Mesendoderm (in vitro differentiated cells): Measurements from ENCODE around the gene RPS19.
"Not testable (repeated sequence)": the region's sequence is repeated elsewhere in the genome, so short reads cannot be mapped to it uniquely, and the experiment has no call there.

Experiments
- DNase-seq: peaks from one replicate; pipeline ENCODE4 v3.0.0; 2013
- H2AK5ac ChIP-seq: 2 replicates; pipeline ENCODE4 v1.6.1; 2013; ENCODE audit warnings: low read length, inconsistent platforms
- H2BK120ac ChIP-seq: 2 replicates; pipeline ENCODE4 v1.6.1; 2013; ENCODE audit warnings: low read depth, mild to moderate bottlenecking, low read length, moderate library complexity, mixed read lengths
- H2BK15ac ChIP-seq: replicated peaks from 2 replicates; pipeline ENCODE4 v1.6.1; 2013; ENCODE audit warnings: low read depth, mild to moderate bottlenecking, moderate library complexity
- H2BK5ac ChIP-seq: 2 replicates; pipeline ENCODE4 v1.6.1; 2013; ENCODE audit warnings: low read length, inconsistent platforms
- H3K18ac ChIP-seq: 2 replicates; pipeline ENCODE4 v1.6.1; 2013; ENCODE audit warnings: mild to moderate bottlenecking, low read length, mixed read lengths
- H3K23ac ChIP-seq: one replicate; pipeline ENCODE4 v1.6.1; 2013; ENCODE audit warnings: low read length
- H3K27ac ChIP-seq: 2 replicates; pipeline ENCODE4 v1.5.1; 2013; ENCODE audit warnings: low read depth, mild to moderate bottlenecking, inconsistent platforms, low read length, moderate library complexity
- H3K27me3 ChIP-seq: 2 replicates; pipeline ENCODE4 v1.6.1; 2013; ENCODE audit warnings: low read length, control low read depth, mild to moderate bottlenecking, inconsistent platforms; ENCODE audit not compliant: insufficient read depth, poor library complexity
- H3K36me3 ChIP-seq: 2 replicates; pipeline ENCODE4 v1.6.1; 2013; ENCODE audit warnings: low read length, inconsistent platforms; ENCODE audit not compliant: control insufficient read depth, insufficient read depth
- H3K4ac ChIP-seq: one replicate; pipeline ENCODE4 v1.6.1; 2013; ENCODE audit warnings: low read depth, mild to moderate bottlenecking, low read length, moderate library complexity
- H3K4me1 ChIP-seq: 2 replicates; pipeline ENCODE4 v1.6.1; 2013; ENCODE audit warnings: low read depth, low read length, inconsistent platforms; ENCODE audit not compliant: control insufficient read depth
- H3K4me2 ChIP-seq: 2 replicates; pipeline ENCODE4 v1.6.1; 2013; ENCODE audit warnings: low read length
- H3K4me3 ChIP-seq: 2 replicates; pipeline ENCODE4 v1.5.1; 2013; ENCODE audit warnings: mild to moderate bottlenecking, low read length
- H3K56ac ChIP-seq: one replicate; pipeline ENCODE4 v1.6.1; 2013; ENCODE audit warnings: low read length
- H3K79me1 ChIP-seq: 2 replicates; pipeline ENCODE4 v1.6.1; 2013; ENCODE audit warnings: low read length, inconsistent platforms
- H3K79me2 ChIP-seq: 2 replicates; pipeline ENCODE4 v1.6.1; 2013; ENCODE audit warnings: mild to moderate bottlenecking, low read length; ENCODE audit not compliant: control insufficient read depth, insufficient read depth
- H3K9ac ChIP-seq: 2 replicates; pipeline ENCODE4 v1.6.1; 2013; ENCODE audit warnings: low read length, inconsistent platforms
- H4K5ac ChIP-seq: one replicate; pipeline ENCODE4 v1.6.1; 2013; ENCODE audit warnings: low read length
- H4K8ac ChIP-seq: one replicate; pipeline ENCODE4 v1.6.1; 2013; ENCODE audit warnings: low read depth, mild to moderate bottlenecking, control low read depth, low read length, moderate library complexity
- WGBS: extraction: QIAGEN DNeasy Blood & Tissue Kit; methylation state at CpG from one replicate; pipeline ENCODE4 v1.1.7; 2013; ENCODE audit warnings: low lambda C conversion rate, missing lambda C conversion rate; ENCODE audit not compliant: insufficient coverage; ENCODE audit errors: extremely low coverage; 5-methylcytosine and 5-hydroxymethylcytosine counted together

The RPS19 gene

DNA sequence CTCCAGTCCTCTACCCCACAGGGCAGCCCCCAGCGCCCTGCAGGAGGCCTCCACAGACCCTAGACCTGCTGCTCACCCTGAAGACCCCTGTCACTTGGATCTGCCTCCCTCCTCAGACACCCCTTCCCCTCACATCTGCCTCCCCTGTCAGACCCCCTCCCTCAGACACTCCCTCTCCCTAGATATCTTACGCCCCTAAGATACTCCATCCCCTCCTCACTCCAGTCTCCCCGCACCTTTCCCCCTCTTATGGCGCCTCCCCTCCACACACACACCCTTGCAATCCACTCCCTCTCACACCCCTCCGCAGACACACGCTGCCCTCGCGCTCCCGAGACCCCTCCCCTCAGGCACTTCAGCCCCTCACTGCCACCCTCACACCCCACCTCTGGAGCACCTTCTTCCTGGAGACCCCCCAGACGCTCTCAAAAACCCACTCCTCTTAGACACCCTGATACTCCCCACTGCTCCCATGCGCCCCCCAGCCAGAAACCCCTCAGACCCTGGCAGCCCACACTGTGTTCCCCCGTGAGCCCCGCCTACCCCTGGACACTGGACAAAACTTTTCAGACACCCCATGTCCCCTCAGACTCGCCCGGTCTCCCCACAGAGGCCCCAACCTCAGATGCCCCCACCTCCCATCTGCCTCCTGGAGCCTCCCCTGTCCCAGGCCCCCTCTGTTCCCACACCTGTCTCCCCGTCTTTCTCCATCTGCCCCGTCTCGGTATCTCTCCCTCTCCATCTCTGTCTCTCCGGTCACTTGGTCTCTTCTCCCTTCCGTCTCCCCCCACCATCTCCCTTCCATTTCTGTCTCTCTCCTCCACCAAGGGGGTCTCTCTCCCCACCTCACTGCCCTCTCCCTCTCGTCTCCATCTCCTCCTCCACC lies 53.7 kb downstream of the RPS19 start:
- Histone ChIP-seq H3K4me2 (no peak overlapping the region), H3K4me3 (no peak overlapping the region), H3K4me1 (no peaks in the 10 kb centered on the region), H2BK120ac (no peak overlapping the region), H2BK5ac (no peak overlapping the region), H3K9ac (no peak overlapping the region), H3K18ac (no peak overlapping the region), H3K79me1 (no peaks in the 10 kb centered on the region), H3K36me3 (no peaks in the 10 kb centered on the region), H4K5ac (no peak overlapping the region), H2BK15ac (no peak overlapping the region), H3K79me2 (no peaks in the 10 kb centered on the region), H3K56ac (no peak overlapping the region), H3K27me3 (peaks cover 44% of the 10 kb centered on the region), H3K27ac (no peak overlapping the region), H3K23ac (no peak overlapping the region), H2AK5ac (no peak overlapping the region), H3K4ac (no peak overlapping the region), H4K8ac (no peak overlapping the region)
- no CpG with 5 or more reads among the region's 21 CpGs for WGBS
- no peak for DNase-seq

GRCh38 chr19:41914424-41914834 lies 54.4 kb downstream of the RPS19 start:
- H4K8ac ChIP-seq, H3K4ac ChIP-seq, H3K27ac ChIP-seq, H3K79me1 ChIP-seq, H3K23ac ChIP-seq, H3K9ac ChIP-seq, H3K4me2 ChIP-seq, H3K4me3 ChIP-seq, H3K18ac ChIP-seq, H2BK120ac ChIP-seq, H3K56ac ChIP-seq, DNase-seq, H2AK5ac ChIP-seq, H2BK15ac ChIP-seq, H4K5ac ChIP-seq, H3K79me2 ChIP-seq, H3K36me3 ChIP-seq, H2BK5ac ChIP-seq, H3K4me1 ChIP-seq: not testable (repeated sequence)
- WGBS: no CpG with 5 or more reads among the region's 5 CpGs
- H3K27me3 ChIP-seq: peaks cover 44% of the 10 kb centered on the region

- Histone ChIP-seq H3K79me2 (no peaks in the 10 kb centered on the region), H3K18ac (no peak overlapping the region), H4K5ac (no peak overlapping the region), H3K56ac (no peak overlapping the region), H2BK5ac (no peak overlapping the region), H3K9ac (no peak overlapping the region), H3K27me3 (peaks cover 44% of the 10 kb centered on the region), H3K4ac (no peak overlapping the region), H2AK5ac (no peak overlapping the region), H3K27ac (no peak overlapping the region), H3K4me3 (no peak overlapping the region), H3K23ac (peak overlapping the region; percentile 68), H2BK15ac (no peak overlapping the region), H3K79me1 (no peaks in the 10 kb centered on the region), H2BK120ac (no peak overlapping the region), H3K4me2 (no peak overlapping the region), H3K36me3 (no peaks in the 10 kb centered on the region), H4K8ac (no peak overlapping the region), H3K4me1 (no peaks in the 10 kb centered on the region)
- no peak for DNase-seq
- no CpG with 5 or more reads among the region's 38 CpGs for WGBS
Measured at GRCh38 chr19:41915021-41915775, 55.1 kb downstream of the RPS19 start.

DNA sequence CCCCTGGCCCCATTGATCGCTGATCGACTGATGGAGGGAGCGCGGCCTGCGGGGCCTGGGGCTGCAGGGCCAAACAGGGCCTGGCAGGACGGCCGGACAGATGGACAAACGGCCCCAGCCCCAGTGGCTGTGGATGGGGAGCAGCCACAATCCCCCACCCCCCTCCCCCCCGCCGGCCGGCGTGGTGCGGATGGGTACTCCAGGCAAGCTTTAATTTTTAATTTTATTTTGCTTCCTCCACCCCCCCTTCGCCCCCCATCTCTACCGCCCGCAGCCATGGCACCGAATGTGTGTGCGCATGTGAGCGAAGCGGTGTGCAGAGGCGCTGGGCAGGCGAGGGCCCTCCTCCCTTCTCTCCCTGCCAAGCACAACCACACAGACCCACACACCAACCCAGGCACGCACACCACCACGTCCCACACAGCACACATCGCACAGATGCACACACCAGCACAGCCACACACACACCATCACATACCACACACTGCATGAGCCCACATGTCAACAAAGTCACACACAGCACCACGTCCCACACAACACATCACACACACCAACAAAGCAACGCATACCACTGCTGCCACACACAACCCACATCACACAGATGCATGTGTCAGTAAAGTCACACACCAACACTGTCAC lies 55.8 kb downstream of the RPS19 start:
- Histone ChIP-seq H3K4me2 (no peak overlapping the region), H3K4ac (no peak overlapping the region), H3K79me2 (no peaks in the 10 kb centered on the region), H3K79me1 (no peaks in the 10 kb centered on the region), H3K36me3 (no peaks in the 10 kb centered on the region), H4K8ac (no peak overlapping the region), H3K27ac (no peak overlapping the region), H3K4me3 (no peak overlapping the region), H3K27me3 (peaks cover 49% of the 10 kb centered on the region), H2BK5ac (no peak overlapping the region), H4K5ac (no peak overlapping the region), H3K23ac (no peak overlapping the region), H2BK15ac (no peak overlapping the region), H2BK120ac (no peak overlapping the region), H3K18ac (no peak overlapping the region), H3K9ac (no peak overlapping the region), H3K56ac (no peak overlapping the region), H2AK5ac (no peak overlapping the region), H3K4me1 (no peaks in the 10 kb centered on the region)
- no CpG with 5 or more reads among the region's 27 CpGs for WGBS
- DNase-seq: no peak

- no peak overlapping the region for H3K9ac ChIP-seq
- H3K4me1 ChIP-seq: no peaks in the 10 kb centered on the region
- H4K8ac ChIP-seq: no peak overlapping the region
- H2BK120ac ChIP-seq: no peak overlapping the region
- DNase-seq: no peak
- H3K4me2 ChIP-seq: no peak overlapping the region
- peaks cover 48% of the 10 kb centered on the region for H3K27me3 ChIP-seq
- H3K79me1 ChIP-seq: no peaks in the 10 kb centered on the region
- no peak overlapping the region for H2BK15ac ChIP-seq
- H2BK5ac ChIP-seq: no peak overlapping the region
- no peak overlapping the region for H3K4me3 ChIP-seq
- no peak overlapping the region for H3K23ac ChIP-seq
- no peak overlapping the region for H3K18ac ChIP-seq
- H2AK5ac ChIP-seq: no peak overlapping the region
- WGBS: no CpG with 5 or more reads among the region's 12 CpGs
- H3K27ac ChIP-seq: no peak overlapping the region
- no peak overlapping the region for H3K4ac ChIP-seq
- no peak overlapping the region for H3K56ac ChIP-seq
- no peaks in the 10 kb centered on the region for H3K79me2 ChIP-seq
- no peaks in the 10 kb centered on the region for H3K36me3 ChIP-seq
- H4K5ac ChIP-seq: no peak overlapping the region
Measured at GRCh38 chr19:41917676-41918075, 57.6 kb downstream of the RPS19 start.
